HCEC 1CT (cell line): ENCODE measurements around the gene ENTPD8.
"Not testable (repeated sequence)": the region's sequence is repeated elsewhere in the genome, so short reads cannot be mapped to it uniquely, and the experiment has no call there.

ENCODE experiments used
- DNase-seq: peaks from one replicate; pipeline ENCODE4 v3.0.0-alpha.2; 2017

ENTPD8 gene

GRCh38 chr9:137429546-137429890 is 11.6 kb downstream of the ENTPD8 start:
- DNase-seq = no peak

- DNase-seq = no peak
These were observed 12.2 kb downstream of the ENTPD8 start for GRCh38 chr9:137428841-137429545.

DNA sequence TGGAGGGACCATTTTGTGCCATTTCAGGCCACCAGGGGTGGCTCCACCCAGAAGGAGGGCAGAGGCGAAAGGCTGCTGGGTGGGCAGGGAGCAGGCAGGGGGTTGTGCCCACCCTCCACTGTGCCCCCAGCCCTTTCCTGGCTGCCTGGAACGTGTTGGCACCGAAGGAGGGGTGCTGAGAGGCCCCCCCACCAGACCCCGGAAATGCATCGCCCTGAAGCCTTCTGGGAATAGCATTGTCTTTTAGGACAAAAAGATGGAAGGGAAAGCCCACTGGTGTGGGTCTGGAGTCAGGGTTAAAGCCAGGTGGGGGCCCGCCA is 12.9 kb downstream of the ENTPD8 start:
- no peak for DNase-seq

DNA sequence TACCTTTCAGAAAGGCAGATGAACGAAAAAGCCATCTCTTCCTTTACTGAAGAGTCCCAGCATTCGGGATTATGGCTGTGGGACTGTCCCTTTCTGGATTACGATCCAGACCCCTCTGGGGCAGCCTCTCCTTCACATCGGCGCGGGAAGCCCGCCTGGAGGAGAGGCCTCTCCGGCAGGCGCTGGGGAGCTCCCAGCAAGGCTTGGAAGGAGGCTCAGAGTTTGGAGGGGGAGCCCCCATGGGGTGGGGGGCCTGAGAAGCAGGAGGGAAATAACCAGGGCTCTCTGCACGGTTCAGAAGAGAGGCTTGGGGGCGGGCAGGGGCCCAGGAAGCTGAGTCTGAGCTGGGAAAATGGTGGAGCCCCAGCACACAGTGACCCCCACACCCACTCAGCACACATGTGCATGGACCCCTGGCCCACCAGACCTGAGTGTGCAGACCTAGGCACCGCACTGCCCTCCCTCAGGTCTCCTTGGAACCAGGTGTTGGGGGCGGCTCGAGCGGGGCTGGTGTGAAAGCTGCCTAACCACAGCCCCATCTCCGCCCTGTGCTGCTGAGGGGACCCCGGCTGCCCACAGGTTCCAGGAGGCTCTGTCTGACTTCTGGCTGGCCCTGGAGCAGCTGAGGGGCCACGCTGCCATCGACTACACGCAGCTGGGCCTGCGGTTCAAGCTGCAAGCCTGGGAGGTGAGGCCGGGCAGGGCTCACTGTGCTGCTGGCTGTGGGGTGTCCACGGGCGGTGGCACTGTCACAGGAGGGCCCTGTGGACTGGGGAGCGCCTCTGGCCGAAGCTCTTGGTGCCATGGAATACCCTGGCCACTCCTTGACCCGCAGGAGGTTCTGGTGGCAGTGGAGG is 13.5 kb downstream of the ENTPD8 start:
- DNase-seq = no peak

GRCh38 chr9:137426018-137426681 is 15.0 kb downstream of the ENTPD8 start:
- DNase-seq = no peak

GRCh38 chr9:137423514-137424291 is 17.5 kb downstream of the ENTPD8 start:
- DNase-seq = no peak

- DNase-seq = peak; percentile 86
These were observed 18.3 kb downstream of the ENTPD8 start, which contains the start of the genes EXD3 and NOXA1 for GRCh38 chr9:137422604-137423513. Gene EXD3 (minus strand): TSS chr9:137423162. CDS start chr9:137395357, 27,805 bp downstream. Gene NOXA1 (plus strand): TSS chr9:137423393. CDS start chr9:137423530, 137 bp downstream.

GRCh38 chr9:137421838-137422603 is 19.1 kb downstream of the ENTPD8 start:
- no peak for DNase-seq

DNA sequence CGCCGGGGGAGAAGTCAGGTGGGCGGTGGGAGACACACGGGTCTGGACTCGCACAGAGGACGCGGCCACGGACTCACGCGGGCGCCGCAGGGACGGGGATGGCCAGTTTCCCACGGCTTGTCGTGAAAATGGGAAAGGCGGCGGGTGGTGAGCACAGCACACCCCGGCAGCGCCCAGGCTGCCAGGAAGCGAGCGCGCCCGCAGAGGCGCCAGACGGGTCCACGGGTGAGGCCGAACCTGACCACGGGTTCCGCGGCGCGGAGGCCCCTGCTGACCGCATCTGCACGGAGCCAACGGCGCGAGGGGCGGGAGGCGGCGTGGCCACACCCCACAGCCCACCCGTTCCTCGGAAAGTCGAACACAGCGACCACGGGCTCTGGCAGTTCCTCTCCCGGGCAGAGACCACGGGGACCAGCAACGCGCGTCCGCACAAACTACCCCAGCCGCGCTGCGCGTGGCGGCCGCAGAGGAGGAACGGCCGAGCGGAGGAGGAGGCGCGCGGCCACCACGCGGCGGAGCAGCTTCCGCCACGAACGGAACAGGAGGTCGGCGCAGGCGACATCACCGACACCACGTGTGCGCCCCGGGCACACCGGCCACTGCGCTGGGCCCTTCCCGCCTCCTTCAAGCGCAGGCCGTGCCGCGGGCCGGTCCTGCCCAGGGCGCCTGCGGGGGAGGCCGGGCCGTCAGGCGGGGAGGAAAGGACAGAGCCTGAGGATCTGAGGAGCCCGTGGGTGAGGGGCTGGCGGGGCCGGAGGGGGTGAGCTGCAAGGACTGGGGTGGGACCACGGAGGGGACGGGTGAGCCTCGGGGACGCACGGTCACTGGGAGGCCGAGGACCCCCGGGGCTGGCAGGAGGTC is 23.8 kb downstream of the ENTPD8 start:
- DNase-seq = no peak

DNA sequence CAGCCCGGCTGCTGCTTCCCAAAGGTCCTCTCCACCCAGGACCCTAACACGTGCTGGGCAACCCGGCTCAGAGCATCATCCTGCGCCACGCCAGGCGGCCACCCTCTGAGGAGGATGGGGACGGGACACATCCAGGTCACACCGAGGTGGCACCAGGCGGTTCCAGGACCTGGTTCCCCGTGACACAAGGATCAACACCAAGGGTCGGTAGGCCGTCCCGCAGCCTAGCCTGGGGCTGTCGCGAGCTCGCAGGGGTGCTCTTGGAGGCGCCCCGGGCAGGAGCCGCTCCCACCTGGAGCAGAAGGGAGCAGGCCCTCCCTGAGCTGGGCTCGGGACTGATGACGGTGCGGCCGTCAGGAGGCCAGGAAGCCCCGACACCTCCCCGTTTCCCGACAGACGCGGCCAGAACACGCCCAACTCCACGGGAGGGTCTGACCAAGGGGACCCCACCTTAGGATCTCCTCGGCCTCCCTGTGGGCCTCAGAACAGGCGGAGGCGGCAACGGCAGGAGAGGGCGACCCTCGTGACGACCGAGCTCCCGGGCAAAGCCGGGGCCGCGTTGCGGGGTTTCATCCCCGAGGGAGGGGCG is 24.5 kb downstream of the ENTPD8 start:
- no peak for DNase-seq

- DNase-seq = no peak
These were observed 25.1 kb downstream of the ENTPD8 start for GRCh38 chr9:137416006-137416562.

DNA sequence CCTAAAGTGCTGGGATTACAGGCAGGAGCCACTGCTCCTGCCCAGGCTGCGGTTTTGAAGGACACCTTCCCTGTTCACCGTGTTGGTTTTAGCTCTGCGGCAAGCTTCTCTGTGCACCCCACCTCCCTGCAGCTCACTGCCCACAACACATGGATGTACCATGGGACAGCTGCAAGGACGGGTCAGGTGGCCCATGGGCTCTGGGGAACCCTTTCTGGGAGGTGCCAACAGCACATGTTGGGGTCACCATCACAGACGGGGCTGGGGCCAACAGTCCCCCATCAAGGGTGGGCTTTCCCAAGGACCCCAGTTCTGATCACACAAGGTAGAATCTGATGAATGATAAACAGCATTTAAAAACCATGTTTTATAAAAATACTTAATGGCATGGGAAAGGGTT is 25.7 kb downstream of the ENTPD8 start:
- no peak for DNase-seq

- no peak for DNase-seq
These were observed 28.7 kb downstream of the ENTPD8 start for GRCh38 chr9:137412431-137412830.

GRCh38 chr9:137411645-137412380 is 29.3 kb downstream of the ENTPD8 start:
- DNase-seq = peak; percentile 78

GRCh38 chr9:137411260-137411644 is 29.9 kb downstream of the ENTPD8 start:
- no peak for DNase-seq

DNA sequence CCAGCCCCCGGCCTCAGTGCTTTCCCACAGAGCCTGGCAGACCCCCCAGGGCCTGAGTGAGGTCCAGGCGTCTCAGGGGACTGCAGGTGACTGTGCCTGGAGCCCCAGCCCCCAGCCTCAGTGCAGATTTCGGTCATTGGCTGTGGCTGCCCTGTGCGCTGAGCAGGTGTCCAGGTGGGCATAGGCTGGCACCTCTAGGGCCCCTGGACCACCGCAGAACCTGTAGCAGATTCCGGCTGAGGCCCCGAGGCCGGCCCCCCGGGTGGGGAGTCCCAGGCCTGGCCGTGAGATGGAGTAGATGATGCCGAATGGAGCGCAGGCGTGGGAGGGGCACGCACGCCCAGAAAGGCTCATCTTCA is 30.3 kb downstream of the ENTPD8 start:
- no peak for DNase-seq

GRCh38 chr9:137410236-137410890 is 30.8 kb downstream of the ENTPD8 start:
- not testable (repeated sequence) for DNase-seq

DNA sequence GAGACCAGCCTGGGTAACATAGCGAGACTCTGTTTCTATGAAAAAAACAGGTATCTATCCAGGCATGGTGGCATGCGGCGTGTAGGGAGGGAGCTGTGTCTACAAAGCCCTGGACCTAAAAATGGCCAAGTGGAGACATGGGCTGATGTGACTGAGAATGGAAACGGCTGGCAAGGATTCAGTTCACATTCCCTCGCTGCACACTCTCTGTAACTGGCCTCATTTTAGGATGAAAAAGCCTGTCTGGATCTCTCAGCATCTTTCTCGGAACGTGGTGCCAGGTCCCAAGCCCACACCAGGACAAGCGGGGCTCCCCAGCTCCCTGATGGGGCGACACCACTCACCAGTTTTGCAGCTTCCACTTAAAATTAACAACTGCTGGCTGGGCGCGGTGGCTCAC is 31.6 kb downstream of the ENTPD8 start:
- DNase-seq = no peak
